Activated CD8-positive, alpha-beta memory T cell treated with anti-CD3 and anti-CD28 coated beads for 24 hours (primary cell): ENCODE results near the gene ERGIC3.
"Not testable (repeated sequence)": the region's sequence is repeated elsewhere in the genome, so short reads cannot be mapped to it uniquely, and the experiment has no call there.

ENCODE experiments used
- DNase-seq: peaks from one replicate; pipeline ENCODE4 v3.0.0-alpha.2; 2020

The ERGIC3 gene

DNA sequence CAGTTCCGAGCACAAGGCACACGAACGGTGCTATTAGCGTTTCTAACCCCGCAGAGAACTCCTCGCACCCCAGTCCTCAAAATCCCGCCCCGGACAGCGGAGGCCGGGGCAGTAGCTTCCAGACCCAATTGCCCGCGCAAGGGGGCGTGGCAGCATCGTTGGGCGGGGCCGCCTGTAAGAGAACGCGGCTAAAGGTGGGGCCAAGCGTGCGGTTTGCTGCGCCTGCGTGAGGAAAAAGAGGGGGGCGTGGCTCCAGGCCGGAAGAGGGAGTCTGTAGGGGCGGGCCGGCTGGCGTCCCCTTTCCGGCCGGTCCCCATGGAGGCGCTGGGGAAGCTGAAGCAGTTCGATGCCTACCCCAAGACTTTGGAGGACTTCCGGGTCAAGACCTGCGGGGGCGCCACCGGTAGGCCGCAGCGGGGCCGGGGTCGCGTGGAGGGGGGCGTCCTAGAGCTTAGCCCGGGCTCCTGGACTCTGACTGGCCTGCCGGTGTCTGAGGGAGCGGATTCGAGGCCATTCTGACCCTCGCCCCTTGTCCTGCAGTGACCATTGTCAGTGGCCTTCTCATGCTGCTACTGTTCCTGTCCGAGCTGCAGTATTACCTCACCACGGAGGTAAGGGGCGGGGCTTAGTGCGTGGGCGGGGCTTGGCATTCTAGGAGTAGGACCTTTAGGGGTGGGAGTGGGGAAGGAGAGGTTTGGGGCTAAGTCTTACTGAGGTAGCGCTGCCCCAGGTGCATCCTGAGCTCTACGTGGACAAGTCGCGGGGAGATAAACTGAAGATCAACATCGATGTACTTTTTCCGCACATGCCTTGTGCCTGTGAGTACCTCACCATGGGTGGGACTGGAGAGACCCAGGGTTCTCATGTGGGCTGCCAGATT, at the start of gene ERGIC3:
Gene ERGIC3 (plus strand): TSS at position 296 of the 880 bp plus-strand sequence. CDS start 20 bp downstream, at position 316.
- DNase-seq, result peak; percentile 98

DNA sequence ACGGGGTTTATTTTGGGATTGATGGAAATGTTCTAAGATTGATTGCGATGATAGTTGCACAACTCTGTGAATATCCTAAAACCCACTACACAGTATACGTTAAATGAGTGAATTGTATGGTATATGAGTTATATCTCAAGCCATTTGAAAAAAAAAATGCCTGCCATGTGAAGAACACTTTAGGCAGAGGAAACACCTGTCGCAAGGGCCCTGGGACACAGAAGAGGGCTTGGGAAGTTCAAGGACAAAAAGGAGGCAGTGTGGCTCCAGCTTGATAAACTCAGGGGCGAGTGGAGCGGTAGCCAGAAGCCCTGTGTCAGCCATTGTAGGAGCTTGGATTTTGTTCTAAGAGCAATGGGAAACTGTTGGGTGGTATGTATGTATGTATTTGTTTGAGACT, 49.5 kb upstream of the ERGIC3 start:
- no peak for DNase-seq

DNA sequence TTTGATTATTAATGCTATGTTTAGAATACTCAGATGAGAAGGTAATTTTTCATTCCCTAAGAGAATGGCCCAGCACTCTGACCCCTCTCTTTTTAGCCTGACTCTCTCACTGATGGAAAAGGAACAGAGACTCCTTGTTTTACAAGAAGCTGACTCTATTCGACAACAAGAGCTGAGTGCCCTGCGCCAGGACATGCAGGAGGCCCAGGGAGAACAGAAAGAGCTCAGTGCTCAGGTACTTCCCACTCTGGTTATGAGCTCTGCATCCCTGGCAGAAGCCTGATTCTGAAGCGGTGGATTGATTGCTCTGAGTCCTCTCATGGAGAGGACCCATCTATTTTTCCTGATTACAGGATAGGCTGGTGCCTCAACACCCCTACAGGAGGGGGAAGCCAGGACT, 45.4 kb upstream of the ERGIC3 start:
- DNase-seq, result no peak

DNA sequence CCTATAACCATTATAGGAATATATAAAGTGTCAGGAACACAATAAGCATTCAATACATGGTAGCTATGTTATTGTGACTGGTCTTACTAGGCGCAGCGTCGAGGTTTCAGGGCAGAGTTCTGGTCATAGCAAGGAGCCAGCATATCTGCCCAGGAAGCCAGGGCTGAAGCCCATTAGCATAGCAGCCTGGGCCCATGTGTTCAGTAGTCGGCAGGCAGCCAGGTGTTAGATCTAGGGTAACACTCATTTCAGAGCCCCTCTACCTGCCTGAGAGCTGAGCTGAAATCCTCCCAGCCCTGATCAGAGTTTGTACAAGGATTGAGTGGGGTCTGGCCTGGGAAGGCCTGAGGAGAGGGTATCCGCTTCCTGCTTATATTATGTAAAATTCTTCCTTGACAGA, 44.6 kb upstream of the ERGIC3 start:
- no peak for DNase-seq

DNA sequence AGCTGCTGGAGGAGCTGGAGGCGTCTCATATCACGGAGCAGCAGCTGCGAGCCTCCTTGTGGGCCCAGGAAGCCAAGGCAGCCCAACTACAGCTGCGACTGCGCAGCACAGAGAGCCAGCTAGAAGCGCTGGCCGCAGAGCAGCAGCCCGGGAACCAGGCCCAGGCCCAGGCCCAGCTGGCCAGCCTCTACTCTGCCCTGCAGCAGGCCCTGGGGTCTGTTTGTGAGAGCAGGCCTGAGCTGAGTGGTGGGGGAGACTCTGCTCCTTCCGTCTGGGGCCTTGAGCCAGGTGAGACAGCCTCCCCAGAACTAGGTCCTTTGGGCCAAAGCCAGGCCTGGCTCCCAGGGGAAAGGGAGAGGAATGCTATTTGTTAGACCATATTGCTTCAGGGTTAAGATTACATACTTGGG, 44.1 kb upstream of the ERGIC3 start:
- no peak for DNase-seq

DNA sequence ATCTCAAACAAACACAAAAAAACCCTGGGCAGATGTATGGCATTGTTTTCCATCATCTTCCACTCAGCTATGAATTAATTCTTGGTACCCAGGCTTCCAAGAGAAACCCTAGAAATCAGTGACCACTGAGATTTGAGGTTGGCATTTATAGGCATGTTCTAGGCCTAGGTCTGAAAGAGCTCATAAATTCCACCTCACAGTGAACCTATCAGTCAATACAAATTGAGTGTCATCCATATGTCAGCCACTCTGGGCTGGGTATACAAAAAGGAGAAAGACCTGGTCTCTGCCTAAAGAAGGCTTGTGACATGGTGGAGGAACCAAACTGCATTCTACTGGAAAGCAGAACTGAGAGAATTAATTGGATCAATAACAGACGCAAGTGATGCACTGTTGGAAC, 42.6 kb upstream of the ERGIC3 start:
- DNase-seq, result no peak

DNA sequence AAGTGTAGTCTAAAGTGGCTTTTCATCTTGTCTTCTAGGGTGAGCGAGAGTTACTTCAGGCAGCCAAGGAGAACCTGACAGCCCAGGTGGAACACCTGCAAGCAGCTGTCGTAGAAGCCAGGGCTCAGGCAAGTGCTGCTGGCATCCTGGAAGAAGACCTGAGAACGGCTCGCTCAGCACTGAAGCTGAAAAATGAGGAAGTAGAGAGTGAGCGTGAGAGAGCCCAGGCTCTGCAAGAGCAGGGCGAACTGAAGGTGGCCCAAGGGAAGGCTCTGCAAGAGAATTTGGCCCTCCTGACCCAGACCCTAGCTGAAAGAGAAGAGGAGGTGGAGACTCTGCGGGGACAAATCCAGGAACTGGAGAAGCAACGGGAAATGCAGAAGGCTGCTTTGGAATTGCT, 39.5 kb upstream of the ERGIC3 start:
- no peak for DNase-seq

DNA sequence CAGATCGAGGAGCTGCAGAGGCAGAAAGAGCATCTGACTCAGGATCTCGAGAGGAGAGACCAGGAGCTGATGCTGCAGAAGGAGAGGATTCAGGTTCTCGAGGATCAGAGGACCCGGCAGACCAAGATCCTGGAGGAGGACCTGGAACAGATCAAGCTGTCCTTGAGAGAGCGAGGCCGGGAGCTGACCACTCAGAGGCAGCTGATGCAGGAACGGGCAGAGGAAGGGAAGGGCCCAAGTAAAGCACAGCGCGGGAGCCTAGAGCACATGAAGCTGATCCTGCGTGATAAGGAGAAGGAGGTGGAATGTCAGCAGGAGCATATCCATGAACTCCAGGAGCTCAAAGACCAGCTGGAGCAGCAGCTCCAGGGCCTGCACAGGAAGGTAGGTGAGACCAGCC, 38.6 kb upstream of the ERGIC3 start:
- DNase-seq, result no peak

DNA sequence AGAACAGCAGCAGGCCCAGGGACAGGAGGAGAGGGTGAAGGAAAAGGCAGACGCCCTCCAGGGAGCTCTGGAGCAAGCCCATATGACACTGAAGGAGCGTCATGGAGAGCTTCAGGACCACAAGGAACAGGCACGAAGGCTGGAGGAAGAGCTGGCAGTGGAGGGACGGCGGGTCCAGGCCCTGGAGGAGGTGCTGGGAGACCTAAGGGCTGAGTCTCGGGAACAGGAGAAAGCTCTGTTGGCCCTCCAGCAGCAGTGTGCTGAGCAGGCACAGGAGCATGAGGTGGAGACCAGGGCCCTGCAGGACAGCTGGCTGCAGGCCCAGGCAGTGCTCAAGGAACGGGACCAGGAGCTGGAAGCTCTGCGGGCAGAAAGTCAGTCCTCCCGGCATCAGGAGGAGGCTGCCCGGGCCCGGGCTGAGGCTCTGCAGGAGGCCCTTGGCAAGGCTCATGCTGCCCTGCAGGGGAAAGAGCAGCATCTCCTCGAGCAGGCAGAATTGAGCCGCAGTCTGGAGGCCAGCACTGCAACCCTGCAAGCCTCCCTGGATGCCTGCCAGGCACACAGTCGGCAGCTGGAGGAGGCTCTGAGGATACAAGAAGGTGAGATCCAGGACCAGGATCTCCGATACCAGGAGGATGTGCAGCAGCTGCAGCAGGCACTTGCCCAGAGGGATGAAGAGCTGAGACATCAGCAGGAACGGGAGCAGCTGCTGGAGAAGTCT, 37.9 kb upstream of the ERGIC3 start:
- DNase-seq, result no peak

DNA sequence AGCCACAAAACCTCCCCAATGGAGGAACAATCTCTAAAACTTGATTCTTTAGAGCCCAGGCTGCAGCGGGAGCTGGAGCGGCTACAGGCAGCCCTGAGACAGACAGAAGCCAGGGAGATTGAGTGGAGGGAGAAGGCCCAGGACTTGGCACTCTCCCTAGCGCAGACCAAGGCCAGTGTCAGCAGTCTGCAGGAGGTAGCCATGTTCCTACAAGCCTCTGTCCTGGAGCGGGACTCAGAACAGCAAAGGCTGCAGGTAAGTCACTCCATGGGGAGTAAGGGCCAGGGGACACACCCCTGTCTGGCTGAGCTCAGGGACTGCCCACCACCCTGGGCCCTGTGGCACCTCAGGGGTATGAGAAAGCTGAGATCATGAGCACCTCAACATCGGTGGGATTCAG, 37.1 kb upstream of the ERGIC3 start:
- no peak for DNase-seq

DNA sequence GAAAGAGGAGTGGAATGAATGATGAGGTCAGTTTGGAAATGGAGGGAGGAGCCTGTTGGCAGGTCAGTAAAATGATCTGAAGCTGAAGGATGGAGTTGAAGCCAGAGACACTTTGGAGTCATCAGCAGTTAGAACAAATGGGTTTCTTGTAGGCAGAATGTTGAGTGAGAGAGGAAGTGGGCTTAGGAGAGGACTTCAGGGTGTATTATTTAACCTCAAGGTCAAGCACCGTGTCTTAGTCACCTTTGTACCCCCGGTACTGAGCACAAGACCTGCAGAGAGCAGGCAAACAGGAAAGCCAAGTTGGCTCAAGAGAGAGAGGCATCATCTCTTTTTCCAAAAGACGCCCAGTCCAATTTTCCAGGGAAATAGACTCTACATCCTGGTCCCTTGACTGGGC, 35.7 kb upstream of the ERGIC3 start:
- no peak for DNase-seq

DNA sequence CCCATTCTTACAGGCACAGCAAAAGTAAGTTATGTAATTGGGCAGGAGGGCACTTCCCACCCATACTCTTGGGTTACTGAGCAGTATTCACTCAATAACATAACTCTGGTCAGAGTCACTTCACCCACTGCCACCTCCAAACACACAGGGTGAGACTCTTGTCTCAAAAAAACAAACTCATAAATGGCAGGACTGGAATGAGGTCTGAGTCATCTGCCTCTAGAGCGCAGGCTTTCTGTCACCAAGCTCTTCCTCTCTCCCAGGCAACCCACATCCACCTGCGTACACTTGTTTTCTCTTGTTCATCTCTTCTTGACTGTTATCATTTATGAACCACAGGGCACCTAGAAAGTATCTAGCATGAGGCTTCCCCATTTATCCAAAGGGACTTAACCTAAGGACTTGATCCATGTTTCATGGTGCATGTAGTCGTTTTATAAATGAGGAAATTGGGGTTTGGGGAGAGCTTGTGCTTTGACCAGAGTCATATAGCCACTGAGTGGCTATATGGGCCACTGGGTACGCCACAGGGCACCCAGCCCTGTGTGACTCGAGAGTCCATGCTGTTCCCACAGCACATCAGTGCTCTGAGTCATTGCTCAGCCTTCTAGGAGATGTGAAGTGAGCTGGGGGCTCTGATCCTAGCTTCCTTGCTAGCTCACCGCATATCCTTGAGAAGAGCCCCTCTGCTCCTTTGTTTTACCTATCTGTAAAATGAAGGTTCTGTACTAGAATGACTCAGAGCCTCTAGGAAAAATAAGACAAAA, 34.8 kb upstream of the ERGIC3 start:
- DNase-seq, result no peak

DNA sequence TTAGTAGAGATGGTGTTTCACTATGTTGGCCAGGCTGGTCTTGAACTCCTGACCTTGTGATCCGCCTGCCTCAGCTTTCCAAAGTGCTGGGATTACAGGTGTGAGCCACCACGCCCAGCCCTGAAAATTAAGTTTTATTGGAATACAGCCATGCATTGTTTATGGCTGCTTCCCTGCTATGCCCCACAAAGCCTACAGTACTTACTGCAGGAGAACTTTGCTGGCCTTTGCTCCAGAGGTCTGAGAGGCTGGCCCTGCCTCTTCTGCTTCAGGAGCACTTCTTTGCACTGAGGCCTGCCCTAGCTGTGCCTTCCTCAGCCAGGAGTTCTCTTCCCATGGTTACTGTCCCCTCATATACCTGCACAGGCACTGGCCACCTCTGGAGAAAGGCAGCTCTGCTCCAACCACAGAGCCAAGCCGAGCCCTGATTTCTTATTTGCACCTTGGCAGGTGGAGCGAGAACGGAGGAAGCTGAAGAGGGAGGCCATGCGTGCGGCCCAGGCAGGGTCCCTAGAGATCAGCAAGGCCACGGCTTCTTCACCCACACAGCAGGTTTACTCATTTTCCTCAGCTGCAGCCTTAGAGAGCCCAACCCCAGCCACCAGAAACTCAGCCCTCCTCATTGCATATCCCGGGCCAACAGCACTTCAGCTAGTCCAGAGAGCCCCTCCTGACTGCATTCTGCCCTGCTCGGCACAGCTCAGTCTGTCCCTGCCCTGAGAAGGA, 33.2 kb upstream of the ERGIC3 start:
- DNase-seq, result no peak

DNA sequence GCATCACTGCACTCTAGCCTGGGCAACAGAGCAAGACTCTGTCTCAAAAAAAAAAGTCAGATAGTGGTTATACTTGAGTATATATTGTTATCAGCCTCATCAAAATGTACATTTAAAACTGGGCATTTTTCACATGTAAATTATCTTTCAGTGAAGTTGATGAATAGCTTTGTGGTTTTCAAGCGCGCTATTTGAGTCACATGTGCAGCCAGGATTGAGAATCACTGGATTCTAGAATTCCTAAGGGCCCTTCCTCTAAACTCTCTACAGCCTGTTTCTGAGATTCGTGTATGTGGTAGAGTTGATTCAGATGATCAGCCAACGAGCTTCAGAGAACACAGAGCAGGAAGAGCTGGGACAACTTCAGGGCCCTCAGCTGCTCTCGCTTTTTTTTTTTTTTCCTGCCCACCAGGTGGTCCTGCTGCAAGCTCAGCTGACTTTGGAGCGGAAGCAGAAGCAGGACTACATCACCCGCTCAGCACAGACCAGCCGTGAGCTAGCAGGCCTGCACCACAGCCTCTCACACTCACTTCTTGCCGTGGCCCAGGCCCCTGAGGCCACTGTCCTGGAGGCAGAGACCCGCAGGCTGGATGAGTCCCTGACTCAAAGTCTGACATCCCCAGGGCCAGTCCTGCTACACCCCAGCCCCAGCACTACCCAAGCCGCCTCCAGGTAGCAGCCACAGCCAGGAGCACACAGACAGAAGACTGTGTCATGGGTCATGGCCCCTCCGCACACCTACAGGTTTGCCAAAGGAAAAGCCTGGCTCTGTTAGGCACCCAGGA, 30.7 kb upstream of the ERGIC3 start:
- DNase-seq, result no peak

DNA sequence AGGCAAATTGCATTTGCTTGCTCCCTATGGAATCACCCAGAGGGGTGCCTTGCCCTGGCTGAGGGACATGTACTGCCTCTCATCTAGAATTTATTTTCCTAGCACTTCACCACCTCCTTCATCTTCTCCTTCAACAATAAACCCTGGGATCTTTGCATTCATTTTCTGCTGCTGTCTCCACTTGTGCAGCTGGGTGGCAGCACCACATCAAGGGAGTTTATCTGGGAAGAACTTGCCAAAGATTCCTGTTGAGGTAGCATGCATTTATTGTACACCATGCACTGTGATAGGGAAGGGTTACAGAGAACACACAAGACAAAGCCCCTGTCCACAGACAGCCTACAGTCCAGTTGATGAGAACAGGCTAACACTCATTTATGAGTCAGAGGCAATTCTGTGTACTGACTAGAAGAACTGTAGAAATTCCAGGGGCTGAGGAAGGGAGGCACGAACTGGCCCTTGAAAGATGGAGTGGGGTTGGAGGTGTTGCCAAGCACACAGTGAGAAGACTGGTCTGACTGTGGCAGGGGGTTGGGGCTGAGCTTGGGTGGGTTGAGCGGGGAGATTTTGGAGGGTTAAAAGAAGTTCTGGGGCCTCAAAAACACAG, 30.0 kb upstream of the ERGIC3 start:
- no peak for DNase-seq

DNA sequence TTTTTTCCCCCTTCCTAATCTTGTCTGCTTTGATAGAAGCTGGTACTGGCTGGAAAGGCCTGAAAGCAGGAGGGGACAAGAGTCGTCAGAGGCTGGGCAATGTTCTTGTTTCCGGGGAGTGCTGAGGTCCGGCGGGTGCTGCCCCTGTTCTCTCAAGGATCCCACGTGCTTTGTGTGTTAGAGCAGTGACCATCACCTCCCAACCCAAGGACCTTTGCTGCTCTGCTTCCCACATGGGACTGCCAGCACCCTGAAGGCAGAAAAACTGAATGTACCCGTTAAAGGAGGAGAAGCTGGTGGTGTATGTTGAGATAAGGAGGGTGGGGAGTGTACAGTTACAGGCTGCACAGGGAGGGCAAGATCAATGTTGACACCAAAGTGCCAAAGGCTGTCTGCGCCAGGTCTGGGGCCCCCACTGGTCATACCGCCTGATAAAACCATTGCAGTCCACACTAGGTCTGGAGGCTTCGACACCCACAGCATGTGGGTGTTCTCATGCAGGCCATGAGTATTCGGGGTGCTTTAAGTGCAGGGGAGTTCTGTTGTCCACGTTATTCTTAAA, 27.4 kb upstream of the ERGIC3 start:
- DNase-seq, result no peak

DNA sequence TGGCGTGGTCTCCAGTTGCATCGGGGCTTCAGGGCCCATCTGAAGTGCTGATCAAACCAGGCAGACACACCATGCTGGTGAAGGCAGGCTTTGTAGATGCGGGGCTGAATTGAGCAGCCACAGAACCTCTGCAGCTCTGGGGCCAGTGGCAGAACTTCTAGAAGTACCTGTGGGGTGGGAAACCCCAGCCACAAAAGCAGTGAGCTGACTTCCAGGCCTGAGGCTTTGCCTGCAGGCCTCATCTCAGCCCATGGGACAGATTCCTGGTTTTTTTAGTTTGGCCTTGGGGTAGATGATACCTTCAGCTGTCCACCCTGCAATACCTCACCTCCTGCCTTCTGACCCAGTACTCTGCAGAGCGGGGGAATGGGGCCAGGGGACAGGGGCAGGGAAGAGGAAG, 26.5 kb upstream of the ERGIC3 start:
- DNase-seq, result no peak

DNA sequence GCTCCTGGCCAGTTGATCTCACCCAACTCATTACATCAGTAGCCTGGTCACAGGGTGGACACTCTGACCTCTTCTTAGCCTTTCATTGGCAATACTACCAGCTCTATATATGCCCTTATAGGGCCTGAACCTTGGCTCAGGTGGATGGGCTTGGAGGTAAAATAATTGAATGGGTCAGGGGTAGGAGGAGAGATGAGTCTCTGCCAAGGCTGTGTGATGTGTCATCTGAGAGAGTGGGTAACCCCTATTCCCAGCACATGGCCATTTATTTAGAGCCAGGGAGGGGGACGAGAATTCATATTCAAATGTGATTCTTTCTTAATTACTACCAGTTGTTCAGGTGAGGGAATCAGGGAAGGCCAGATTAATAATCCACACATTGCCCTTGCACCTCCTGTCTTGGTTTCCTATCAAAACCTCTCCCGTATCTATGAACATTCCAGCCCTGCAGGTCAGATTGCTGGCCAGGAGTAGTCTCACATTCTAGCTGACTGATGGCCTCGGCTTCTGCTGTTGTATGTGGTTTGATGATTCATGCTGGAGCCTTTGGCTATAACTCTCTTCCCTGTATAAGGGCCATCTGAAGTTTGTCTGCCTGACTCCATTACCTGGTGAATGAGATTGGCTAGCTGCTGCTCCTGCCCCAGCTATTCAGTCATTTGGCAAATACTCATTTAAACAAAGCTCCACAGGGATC, 25.8 kb upstream of the ERGIC3 start:
- DNase-seq, result no peak

DNA sequence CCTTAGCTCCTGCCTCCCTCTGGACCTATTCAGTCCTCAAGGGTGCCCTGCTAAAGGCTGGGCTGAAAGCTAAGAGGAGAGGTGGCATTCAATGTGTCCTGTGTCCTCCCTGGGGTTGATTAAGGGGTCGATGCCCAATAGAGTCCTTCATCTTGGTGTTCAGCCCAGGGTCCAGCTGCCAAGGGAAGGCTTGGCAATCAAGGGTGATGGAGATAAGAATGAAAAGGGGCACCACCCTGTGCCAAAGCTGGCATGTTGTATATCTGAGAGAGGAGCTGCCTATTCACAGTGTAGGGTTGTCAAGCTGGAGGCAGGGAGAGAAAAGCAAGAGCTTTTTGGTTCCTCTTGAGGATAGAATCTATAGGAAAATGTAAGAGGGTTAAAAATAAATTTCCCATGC, 24.8 kb upstream of the ERGIC3 start:
- DNase-seq, result no peak

DNA sequence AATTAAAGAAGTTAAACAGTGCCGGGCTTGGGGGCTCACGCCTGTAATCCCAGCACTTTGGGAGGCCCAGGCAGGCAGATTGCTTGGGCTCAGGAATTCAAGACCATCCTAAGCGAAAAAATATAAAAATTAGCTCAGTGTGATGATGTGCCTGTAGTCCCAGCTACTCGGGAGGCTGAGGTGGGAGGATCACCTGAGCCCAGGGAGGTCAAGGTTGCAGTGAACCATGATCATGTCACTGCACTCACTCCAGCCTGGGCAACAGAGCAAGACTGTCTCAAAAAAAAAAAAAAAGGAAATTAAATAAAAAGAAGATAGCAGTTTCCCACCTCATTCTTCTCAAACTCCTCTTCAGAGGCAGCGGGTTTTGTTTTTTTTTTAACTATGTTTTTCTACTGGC, 24.1 kb upstream of the ERGIC3 start:
- DNase-seq, result not testable (repeated sequence)

DNA sequence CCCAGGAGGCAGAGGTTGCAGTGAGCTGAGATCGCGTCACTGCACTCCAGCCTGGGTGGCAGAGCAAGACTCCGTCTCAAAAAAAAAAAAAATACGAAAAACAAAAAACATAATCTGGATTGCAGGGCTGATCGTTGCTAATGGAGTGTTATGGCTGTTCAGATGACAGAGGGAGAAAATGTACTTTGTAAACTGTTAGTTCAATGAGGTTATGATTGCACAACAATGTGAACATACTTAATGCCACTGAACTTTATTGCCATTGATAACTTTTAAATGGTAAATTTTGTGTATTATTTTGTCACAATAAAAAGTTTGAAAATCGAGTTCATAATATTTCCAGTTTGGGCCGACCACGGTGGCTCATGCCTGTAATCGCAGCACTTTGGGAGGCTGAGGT, 22.9 kb upstream of the ERGIC3 start:
- no peak for DNase-seq
